ENCODE data around the gene PDCD5. TPM values are rescaled to one million over a fixed set of nuclear protein-coding genes. Genes with fewer than 3 reads are reported as not detected.

Gene PDCD5
- total RNA-seq (2021; ENCODE audit: unreplicated experiment) (246 TPM), Bru-seq, nascent RNA (percentile 96 among the genes with signal in this experiment), BruChase-seq, experiment 1, labeled RNA remaining after a 2-hour chase (percentile 88 among the genes with signal in this experiment), BruChase-seq, experiment 2, labeled RNA remaining after a 6-hour chase (percentile 88 among the genes with signal in this experiment)
- 464 TPM for polyA plus RNA-seq (2012; ENCODE audit: insufficient read length)
- long read RNA-seq, transcript PDCD5-205 (4 exons, 480 nt) = minor isoform, 43 of 310 reads
- long read RNA-seq, transcript PDCD5-207 (6 exons, 699 nt) = major isoform, 181 of 310 reads
- long read RNA-seq, transcript PDCD5-204 (6 exons, 601 nt) = minor isoform, 18 of 310 reads
- long read RNA-seq, partial matches to known transcripts = 35 of 310 reads
- long read RNA-seq, other reads (novel, unspliced or antisense) = 30 of 310 reads

- intact Hi-C loops (cut with micrococcal nuclease; ENCODE audit: unreplicated experiment) = no loop called here
- CTCF ChIA-PET = interaction anchor here (0.6 kb wide), 2 partner anchors 14 to 364 kb away, joined by 3 to 5 read pairs; no protein-coding TSS in a partner anchor
Observed at GRCh38 chr19:32580901-32581704, at the start of gene PDCD5. TSS of gene PDCD5 (plus strand) at chr19:32581190. CDS start at chr19:32581262, 72 bp downstream.

More at GRCh38 chr19:32580901-32581704, at the start of gene PDCD5:
- DNase-seq (ENCODE audit: low read depth, low spot score) = peak; percentile 61
- H3K4me1 ChIP-seq (ENCODE audit: control insufficient read depth, insufficient read depth, low read length) = peaks cover 7% of the 10 kb centered on the region
- BruUV-seq (replicated peaks) = no TSS peak
- POLR2A ChIA-PET = interaction anchor here (0.6 to 0.7 kb wide), 2 partner anchors 100 to 390 kb away, joined by 3 to 5 read pairs; no protein-coding TSS in a partner anchor
- no peaks in the 10 kb centered on the region for H3K27me3 ChIP-seq (ENCODE audit: control insufficient read depth, insufficient read depth, low read length)
- peak within 1 kb of the TSS; percentile 80 for H3K27ac ChIP-seq (ENCODE audit: low read length)
- H3K4me3 ChIP-seq (ENCODE audit: low read depth in 2 of 2, low read length in 2 of 2) = peak within 1 kb of the TSS; percentile 76 to 80
- TF ChIP-seq TCF7L2 (IDR thresholded peaks at IDR 0.05; ENCODE audit: low read depth, low read length) (no peak), CTCF (IDR thresholded peaks at IDR 0.05) (no peak), SIN3A (IDR thresholded peaks at IDR 0.05; ENCODE audit: borderline replicate concordance, insufficient read depth, low read depth, low read length) (peak; percentile 55; the same call in 1 of the 2 replicates), POLR2AphosphoS5 (IDR thresholded peaks at IDR 0.05; ENCODE audit: low read depth, low read length) (peak; percentile 90), REST (IDR thresholded peaks at IDR 0.05; ENCODE audit: insufficient read depth in 1 of 2, low read depth in 2 of 2, low read length in 1 of 2) (0 out of 4 replicates have a peak, but pooled peaks of 1 of the 2 experiments have one; percentile 51)
- peak; percentile 96 for ATAC-seq
- in situ Hi-C loops (cut with HindIII; ENCODE audit: low pct_unique_long_range_greater_than_20kb, low sequenced_read_pairs) = no loop called here
- H3K36me3 ChIP-seq (ENCODE audit: control insufficient read depth, insufficient read depth, low read length) = peaks cover 20% of the 10 kb centered on the region
- H3K9me3 ChIP-seq (ENCODE audit: control insufficient read depth, insufficient read depth, low read depth, low read length) = no peaks in the 10 kb centered on the region
